D721Med (cell line): ENCODE results near the gene PCP4.
"Not testable (repeated sequence)": the region's sequence is repeated elsewhere in the genome, so short reads cannot be mapped to it uniquely, and the experiment has no call there.

Source experiments
- DNase-seq: peaks from one replicate; pipeline ENCODE4 v3.0.0; 2011; ENCODE audit warnings: low spot score; ENCODE audit not compliant: insufficient read length
- FAIRE-seq: peaks from 2 replicates; lab custom pipeline; 2011; peaks lifted over from hg19 to GRCh38; lab: Jason Lieb, UNC
- TF ChIP-seq, protein P1 (sequence below): IDR thresholded peaks from 2 replicates; pipeline ENCODE4 v1.5.1; 2012; ENCODE audit warnings: mild to moderate bottlenecking, control low read depth; ENCODE audit not compliant: insufficient read depth; ENCODE audit errors: missing control alignments

Gene PCP4

DNA sequence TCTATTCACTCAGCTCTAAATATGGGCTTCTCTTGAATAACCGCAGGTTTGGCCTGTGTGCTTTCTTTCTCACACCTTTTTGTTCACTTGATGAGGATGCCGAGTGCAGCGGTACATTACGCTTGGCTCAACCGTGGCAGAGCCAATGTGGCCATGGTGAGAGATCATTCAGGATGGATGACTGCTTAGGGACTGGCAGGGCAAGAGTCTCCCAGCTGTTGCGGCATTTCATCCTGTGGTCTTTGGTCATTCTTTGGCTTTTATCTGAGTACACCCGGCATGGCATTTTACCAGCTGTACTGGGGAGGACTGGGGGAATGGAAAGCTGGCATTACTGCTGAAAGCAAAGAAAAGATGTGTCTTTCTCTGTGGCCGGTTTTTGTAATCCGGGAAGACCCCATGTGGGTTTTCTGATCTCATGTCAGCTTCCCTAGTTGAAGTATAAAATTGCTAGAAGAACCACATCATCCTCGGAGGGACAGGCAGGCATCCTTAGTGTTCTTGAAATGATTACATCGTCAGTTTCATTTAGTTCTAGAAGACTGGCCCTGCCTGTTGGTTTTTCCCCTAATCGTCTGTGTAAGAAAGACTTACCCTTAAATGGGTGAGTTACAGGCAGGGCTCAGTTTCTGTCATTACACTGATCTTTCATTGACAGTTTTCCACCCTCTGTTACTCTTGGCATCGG lies 15.1 kb downstream of the PCP4 start:
- TF ChIP-seq, protein P1, sequence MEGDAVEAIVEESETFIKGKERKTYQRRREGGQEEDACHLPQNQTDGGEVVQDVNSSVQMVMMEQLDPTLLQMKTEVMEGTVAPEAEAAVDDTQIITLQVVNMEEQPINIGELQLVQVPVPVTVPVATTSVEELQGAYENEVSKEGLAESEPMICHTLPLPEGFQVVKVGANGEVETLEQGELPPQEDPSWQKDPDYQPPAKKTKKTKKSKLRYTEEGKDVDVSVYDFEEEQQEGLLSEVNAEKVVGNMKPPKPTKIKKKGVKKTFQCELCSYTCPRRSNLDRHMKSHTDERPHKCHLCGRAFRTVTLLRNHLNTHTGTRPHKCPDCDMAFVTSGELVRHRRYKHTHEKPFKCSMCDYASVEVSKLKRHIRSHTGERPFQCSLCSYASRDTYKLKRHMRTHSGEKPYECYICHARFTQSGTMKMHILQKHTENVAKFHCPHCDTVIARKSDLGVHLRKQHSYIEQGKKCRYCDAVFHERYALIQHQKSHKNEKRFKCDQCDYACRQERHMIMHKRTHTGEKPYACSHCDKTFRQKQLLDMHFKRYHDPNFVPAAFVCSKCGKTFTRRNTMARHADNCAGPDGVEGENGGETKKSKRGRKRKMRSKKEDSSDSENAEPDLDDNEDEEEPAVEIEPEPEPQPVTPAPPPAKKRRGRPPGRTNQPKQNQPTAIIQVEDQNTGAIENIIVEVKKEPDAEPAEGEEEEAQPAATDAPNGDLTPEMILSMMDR: no peak
- FAIRE-seq (no peak), DNase-seq (no peak)

DNA sequence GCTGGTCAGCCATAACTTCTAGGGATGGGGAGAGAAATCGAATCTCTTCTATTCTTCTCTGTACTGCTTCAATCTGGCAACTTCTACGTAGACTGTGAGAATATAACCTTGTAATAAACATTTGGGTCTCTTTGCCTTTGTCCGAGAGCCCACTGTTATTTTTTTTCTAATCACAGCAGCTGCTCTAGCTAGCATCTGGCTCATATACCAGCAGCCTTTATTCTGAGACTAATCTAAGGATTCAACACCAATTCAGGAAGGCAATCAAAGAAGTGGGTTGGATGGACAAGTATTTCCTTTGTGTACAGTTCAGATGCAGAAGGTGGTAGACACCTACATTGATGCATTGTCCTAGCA lies 15.6 kb downstream of the PCP4 start:
- FAIRE-seq (no peak), DNase-seq (no peak)
- TF ChIP-seq, protein P1: no peak

DNA sequence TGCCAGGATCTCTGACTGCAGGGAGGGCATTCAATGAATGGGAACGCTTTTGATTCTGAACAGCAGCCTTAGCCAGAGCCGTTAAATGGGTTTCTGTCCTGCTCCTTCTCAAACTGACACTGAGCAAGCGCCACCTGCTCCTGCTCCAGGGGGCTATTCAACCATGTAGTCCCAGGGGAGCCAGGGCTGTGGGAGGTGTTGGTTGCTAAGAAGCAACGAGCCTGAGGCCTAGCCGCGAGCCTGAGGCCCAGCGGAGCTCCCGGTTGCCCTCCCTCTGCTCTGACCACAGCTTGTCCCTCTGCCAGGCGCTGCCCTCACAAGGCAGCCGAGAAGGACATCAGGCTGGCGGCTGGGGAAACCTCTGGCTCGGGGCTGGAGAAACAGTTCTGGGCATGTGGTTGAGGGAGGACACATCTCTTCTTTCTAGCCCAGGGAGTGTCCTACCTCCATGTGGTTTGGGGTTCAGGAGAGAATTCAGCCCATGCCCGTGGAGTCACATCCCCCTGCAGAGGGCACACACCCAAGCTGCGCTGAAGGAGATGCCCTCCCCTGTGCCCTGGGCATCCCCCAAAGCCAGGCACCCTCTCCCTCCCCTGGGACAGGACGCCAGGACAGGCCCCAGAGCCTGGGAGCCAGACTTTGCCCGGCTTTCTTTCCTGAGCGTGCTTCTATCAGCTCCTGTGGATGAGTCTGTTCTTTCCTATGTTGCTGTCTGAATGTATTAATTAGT lies 18.0 kb downstream of the PCP4 start:
- DNase-seq (no peak), FAIRE-seq (no peak)
- TF ChIP-seq, protein P1: no peak

DNA sequence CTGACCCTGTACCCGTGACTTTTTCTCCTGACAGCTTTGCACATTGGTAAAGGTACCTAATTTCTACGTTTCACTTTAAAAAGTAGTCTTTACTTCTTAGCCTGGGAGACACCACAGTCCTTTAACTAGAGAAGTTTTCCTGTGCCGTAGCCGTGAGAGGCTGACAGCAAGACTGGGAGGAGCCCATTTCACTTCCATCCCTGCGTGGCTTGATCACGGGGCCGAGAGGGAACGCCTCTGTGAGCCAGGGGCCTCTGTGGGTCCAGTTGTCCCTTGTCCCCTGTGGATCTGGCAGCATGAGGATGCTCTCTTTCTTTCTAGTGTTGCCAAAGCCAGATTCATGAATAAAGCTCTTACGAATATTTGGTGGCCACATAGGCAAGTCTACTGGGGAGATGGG lies 21.6 kb downstream of the PCP4 start:
- DNase-seq (no peak), FAIRE-seq (no peak)
- TF ChIP-seq, protein P1: no peak

DNA sequence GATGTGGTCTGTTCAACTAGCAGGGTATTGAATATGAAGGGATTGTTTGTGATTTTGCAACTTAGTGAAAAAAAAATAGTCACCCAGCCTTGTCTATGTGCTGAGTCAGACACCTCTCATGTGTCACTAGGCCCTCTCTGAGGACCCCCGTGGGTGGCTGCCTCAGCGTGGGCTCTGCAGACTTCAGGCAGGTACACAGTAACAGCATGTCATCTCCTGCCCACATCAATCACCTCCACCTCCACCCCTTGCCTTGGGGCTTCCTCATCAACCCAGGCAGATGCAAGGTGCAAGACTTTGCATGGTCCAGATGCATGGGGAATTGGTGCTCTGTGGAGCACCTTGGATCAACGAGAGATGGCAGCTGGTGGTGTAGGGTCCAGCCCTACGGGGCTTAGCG lies 23.9 kb downstream of the PCP4 start:
- TF ChIP-seq, protein P1: no peak
- no peak for DNase-seq
- no peak for FAIRE-seq

DNA sequence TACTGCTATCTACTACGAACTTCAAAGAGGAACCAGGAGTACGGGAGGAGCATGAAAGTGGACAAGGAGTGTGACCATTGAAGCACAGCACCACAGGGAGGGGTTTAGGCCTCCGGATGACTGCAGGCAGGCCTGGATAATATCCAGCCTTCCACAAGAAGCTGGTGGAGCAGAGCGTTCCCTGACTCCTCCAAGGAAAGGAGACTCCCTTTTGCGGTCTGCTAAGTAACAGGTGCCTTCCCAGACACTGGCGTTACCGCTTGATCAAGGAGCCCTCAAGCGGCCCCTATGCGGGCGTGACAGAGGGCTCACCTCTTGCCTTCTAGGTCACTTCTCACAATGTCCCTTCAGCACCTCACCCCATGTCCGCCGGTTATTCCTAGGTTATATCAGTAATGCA lies 24.6 kb downstream of the PCP4 start:
- FAIRE-seq: not testable (repeated sequence)

DNA sequence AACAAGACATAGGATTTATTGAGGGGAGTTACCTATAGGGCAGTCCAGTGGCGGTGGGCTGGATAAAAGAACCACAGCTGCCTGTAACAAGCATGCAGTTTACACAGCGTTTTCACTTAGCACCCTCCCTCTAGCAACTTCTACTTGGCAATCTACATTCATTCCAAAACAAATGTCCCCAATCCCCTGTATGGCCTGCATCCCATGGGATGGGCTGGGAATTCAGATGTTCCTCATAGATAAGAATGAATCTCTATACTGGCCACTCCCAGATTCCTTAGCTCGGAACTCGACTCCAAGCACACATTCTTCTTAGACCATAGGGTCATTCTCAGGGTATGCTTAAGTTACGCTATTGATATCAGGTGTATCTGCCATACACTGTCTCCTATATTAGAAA lies 33.3 kb downstream of the PCP4 start:
- no peak for DNase-seq

More for the DNA sequence above, 24.6 kb downstream of the PCP4 start:
- not testable (repeated sequence) for DNase-seq

More for the DNA sequence above, 33.3 kb downstream of the PCP4 start:
- TF ChIP-seq, protein P1: no peak
- no peak for FAIRE-seq
